GM12878 (cell line): ENCODE results near the gene STXBP3. TPM values are rescaled to one million over a fixed set of nuclear protein-coding genes. Genes with fewer than 3 reads are reported as not detected.

Experiments used
- ATAC-seq: fragments of 200-7000 bp; cut with Tn5 transposase; 3 replicates; pipeline ENCODE4 v1.9.1; 2020; ENCODE audit warnings: mild to moderate bottlenecking, moderate library complexity
- BruUV-seq: library from RNA; stranded (reverse); fragments of 400-500 nt; replicated peaks from 2 replicates; lab custom pipeline; 2021; lab: Mats Ljungman, UMichigan
- CTCF ChIA-PET: fragments of 300-600 bp; sonication (Branson Sonifier 250); formaldehyde crosslinking; extraction: SDS; loops from one replicate; lab custom pipeline; 2021; ENCODE audit warnings: inconsistent platforms; lab: Yijun Ruan, JAX
- POLR2A ChIA-PET: fragments of 350-600 bp; formaldehyde crosslinking; extraction: SDS; loops from one replicate; lab custom pipeline; 2021; ENCODE audit warnings: inconsistent platforms; lab: Charles Lee
- RAD21 ChIA-PET: fragments of 300-600 bp; sonication (Branson Sonifier 250); formaldehyde crosslinking; loops from one replicate; lab custom pipeline; 2023; ENCODE audit warnings: antibody characterized with exemption; ENCODE audit not compliant: unreplicated experiment; lab: Charles Lee
- SMC1A ChIA-PET: fragments of 300-600 bp; sonication (Branson Sonifier 250); formaldehyde crosslinking; loops from one replicate; lab custom pipeline; 2023; ENCODE audit not compliant: unreplicated experiment, uncharacterized antibody; lab: Charles Lee
- DNase-seq: peaks from one replicate; pipeline ENCODE4 v3.0.0-alpha.2; 2011; ENCODE audit warnings: low read depth, low spot score
- FAIRE-seq: peaks from 3 replicates; lab custom pipeline; 2011; peaks lifted over from hg19 to GRCh38; lab: Jason Lieb, UNC
- H2AFZ ChIP-seq: 2 replicates; pipeline ENCODE4 v1.6.0; 2011; ENCODE audit warnings: low read depth, low read length, control low read depth; ENCODE audit not compliant: control insufficient read depth
- H3K27ac ChIP-seq: 2 replicates; pipeline ENCODE4 v1.5.1; 2011; ENCODE audit warnings: control low read depth; ENCODE audit not compliant: control insufficient read depth, insufficient read depth
- H3K27me3 ChIP-seq, 2 experiments: replicated peaks in 1 of 2; 2 replicates each; pipeline versions ENCODE4 v1.6.0 to v1.6.1; 2011; ENCODE audit warnings: low read length in 1 of 2; ENCODE audit not compliant: control insufficient read depth in 2 of 2, insufficient read depth in 2 of 2
- H3K36me3 ChIP-seq, 2 experiments: 2 replicates each; pipeline ENCODE4 v1.5.1; 2011; ENCODE audit warnings: low read length in 1 of 2; ENCODE audit not compliant: control insufficient read depth in 2 of 2, insufficient read depth in 2 of 2
- H3K4me1 ChIP-seq: 2 replicates; pipeline ENCODE4 v1.6.1; 2011; ENCODE audit warnings: mild to moderate bottlenecking, low read length, moderate library complexity, mixed read lengths; ENCODE audit not compliant: control insufficient read depth, insufficient read depth
- H3K4me2 ChIP-seq: 2 replicates; pipeline ENCODE4 v1.6.0; 2011; ENCODE audit warnings: control low read depth; ENCODE audit not compliant: control insufficient read depth, insufficient read depth
- H3K4me3 ChIP-seq: fragments of 200-600 bp; sonication (generic); 2 replicates; pipeline ENCODE4 v1.5.1; 2016
- H3K79me2 ChIP-seq: 2 replicates; pipeline ENCODE4 v1.6.0; 2011; ENCODE audit warnings: low read length; ENCODE audit not compliant: control insufficient read depth, insufficient read depth
- H3K9ac ChIP-seq: 2 replicates; pipeline ENCODE4 v1.8.0; 2011; ENCODE audit warnings: low read length, control low read depth, mixed read lengths; ENCODE audit not compliant: control insufficient read depth, insufficient read depth
- H3K9me3 ChIP-seq: replicated peaks from 3 replicates; pipeline ENCODE4 v1.5.1; 2011; ENCODE audit warnings: mild to moderate bottlenecking, low read length; ENCODE audit not compliant: control insufficient read depth, insufficient read depth
- H4K20me1 ChIP-seq: 2 replicates; pipeline ENCODE4 v1.6.0; 2011; ENCODE audit not compliant: control insufficient read depth, insufficient read depth
- DPF2 ChIP-seq: fragments of 450-650 bp; IDR thresholded peaks from 2 replicates; pipeline ENCODE4 v1.6.1; 2017; ENCODE audit warnings: mild to moderate bottlenecking
- IKZF1 ChIP-seq: fragments of 450-650 bp; conservative IDR thresholded peaks from 2 replicates; pipeline ENCODE4 v1.6.1; 2017; ENCODE audit warnings: antibody characterized with exemption, mild to moderate bottlenecking
- NFIC ChIP-seq: IDR thresholded peaks from 2 replicates; pipeline ENCODE4 v1.6.1; 2012; ENCODE audit warnings: low read depth, mild to moderate bottlenecking, inconsistent platforms, low read length, moderate library complexity
- PAX5 ChIP-seq: IDR thresholded peaks from 2 replicates; pipeline ENCODE4 v1.6.1; 2011; ENCODE audit warnings: low read depth, low read length, borderline replicate concordance
- POLR2A ChIP-seq: IDR thresholded peaks from 2 replicates; pipeline ENCODE4 v1.6.1; 2011; ENCODE audit warnings: low read depth, mild to moderate bottlenecking, low read length
- RFX5 ChIP-seq: IDR thresholded peaks from 2 replicates; pipeline ENCODE4 v1.6.1; 2011; ENCODE audit warnings: low read depth, low read length, improper control_type of control experiment
- SMAD5 ChIP-seq: IDR thresholded peaks from 2 replicates; pipeline ENCODE4 v1.6.1; 2016; ENCODE audit warnings: antibody characterized with exemption, low read depth
- TCF12 ChIP-seq: IDR thresholded peaks from 2 replicates; pipeline ENCODE4 v1.6.1; 2011; ENCODE audit warnings: low read depth, mild to moderate bottlenecking, low read length
- YBX1 ChIP-seq: fragments of 450-650 bp; IDR thresholded peaks from 2 replicates; pipeline ENCODE4 v1.6.1; 2016; ENCODE audit warnings: antibody characterized with exemption
- WGBS: methylation state at CpG from one replicate; pipeline ENCODE4 v1.1.6; 2016; ENCODE audit warnings: low lambda C conversion rate; ENCODE audit not compliant: insufficient replicate concordance, insufficient coverage; ENCODE audit errors: missing lambda C conversion rate; 5-methylcytosine and 5-hydroxymethylcytosine counted together
- in situ Hi-C: fragments of 300-500 bp; cut with MboI; formaldehyde crosslinking; loops from 9 replicates; pipeline ENCODE4 v1.14.3; 2018; ENCODE audit warnings: mixed read lengths
- intact Hi-C: fragments of 100-400 bp; cut with micrococcal nuclease; formaldehyde crosslinking; loops from one replicate; pipeline ENCODE4 v1.14.2; 2022; ENCODE audit not compliant: unreplicated experiment
- polyA plus RNA-seq, 11 experiments: library from polyadenylated mRNA; depleted of rRNA in 4 of 11; unstranded in 6 of 11; stranded (reverse) in 5 of 11; fragments of >200 nt; fragmentation: Nextera tagmentation in 4 of 11; fragmentation: Illumina TruSeq in 1 of 11; extraction: Ambion mirVana in 4 of 11; extraction: Trizol in 1 of 11; gene quantifications; 1 replicate in 1 of 11; 2 replicates in 10 of 11; pipeline versions ENCODE4 v1.2.1 to v1.2.3, GENCODE V29; 2011 to 2016; ENCODE audit warnings: inconsistent platforms in 2 of 11, missing spikeins in 2 of 11, low read depth in 1 of 11
- total RNA-seq, 4 experiments: library from RNA; depleted of rRNA in 3 of 4; stranded (reverse); fragments of >200 nt in 3 of 4; fragmentation: Illumina TruSeq in 1 of 4; extraction: Trizol in 1 of 4; gene quantifications; 2 replicates each; pipeline versions ENCODE4 v1.2.1 to v1.2.3, GENCODE V29; 2013 to 2021

The STXBP3 gene
- total and polyA plus RNA-seq, 10 of the 15 experiments (the other 5 are each of a cell fraction or from before 2014, with no cell fraction given), result 19.6 to 35.1 (median 27.3) TPM

DNA sequence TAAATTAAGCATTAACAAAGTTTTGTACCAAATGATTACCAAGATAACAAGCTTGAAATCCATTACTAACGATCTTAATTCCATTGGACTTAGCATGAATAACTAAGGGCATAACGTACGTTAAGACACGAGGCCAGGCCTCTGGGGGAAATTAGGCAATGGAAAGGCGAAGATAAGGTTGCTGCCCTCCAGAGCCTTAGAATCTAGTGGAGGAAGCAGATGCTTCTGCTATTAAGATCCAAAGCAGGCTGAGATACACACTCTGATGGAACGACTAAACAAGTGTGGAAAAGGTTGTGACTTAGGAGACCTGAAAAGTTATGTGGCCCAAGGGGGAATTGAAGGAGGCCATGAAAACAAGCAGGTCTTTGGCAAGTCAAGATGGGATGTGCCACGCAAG, 104.5 kb downstream of the STXBP3 start:
- no peak for ATAC-seq
- no peaks in the 10 kb centered on the region for H3K79me2 ChIP-seq
- TF ChIP-seq YBX1 (no peak), PAX5 (no peak), RFX5 (no peak), IKZF1 (no peak), POLR2A (no peak), NFIC (no peak)
- no peak overlapping the region for H3K4me3 ChIP-seq
- no peak for FAIRE-seq
- no peaks in the 10 kb centered on the region for H3K9me3 ChIP-seq
- RAD21 ChIA-PET, result no interaction called here
- H3K4me1 ChIP-seq, result no peaks in the 10 kb centered on the region
- POLR2A ChIA-PET, result no interaction called here
- WGBS, result 70% methylated on average over 7 of the region's 7 CpGs
- CTCF ChIA-PET, result interaction anchor here (1.2 to 2.4 kb wide), 4 partner anchors 19 to 48 kb away, joined by 3 to 10 read pairs (median 4); no protein-coding TSS in a partner anchor
- intact Hi-C loops (no loop called here), in situ Hi-C loops (no loop called here)
- no peaks in the 10 kb centered on the region; a peak in 2 of 4 replicates for H3K27me3 ChIP-seq
- H2AFZ ChIP-seq, result no peak overlapping the region
- no peak overlapping the region for H3K9ac ChIP-seq
- no peaks in the 10 kb centered on the region for H3K36me3 ChIP-seq
- BruUV-seq, result no TSS peak
- no peak for DNase-seq
- H3K27ac ChIP-seq, result no peak overlapping the region
- SMC1A ChIA-PET, result interaction anchor here (1.3 to 1.9 kb wide), 2 partner anchors 11 kb away, joined by 4 to 5 read pairs; no protein-coding TSS in a partner anchor
- no peak overlapping the region for H3K4me2 ChIP-seq
- H4K20me1 ChIP-seq, result no peaks in the 10 kb centered on the region

DNA sequence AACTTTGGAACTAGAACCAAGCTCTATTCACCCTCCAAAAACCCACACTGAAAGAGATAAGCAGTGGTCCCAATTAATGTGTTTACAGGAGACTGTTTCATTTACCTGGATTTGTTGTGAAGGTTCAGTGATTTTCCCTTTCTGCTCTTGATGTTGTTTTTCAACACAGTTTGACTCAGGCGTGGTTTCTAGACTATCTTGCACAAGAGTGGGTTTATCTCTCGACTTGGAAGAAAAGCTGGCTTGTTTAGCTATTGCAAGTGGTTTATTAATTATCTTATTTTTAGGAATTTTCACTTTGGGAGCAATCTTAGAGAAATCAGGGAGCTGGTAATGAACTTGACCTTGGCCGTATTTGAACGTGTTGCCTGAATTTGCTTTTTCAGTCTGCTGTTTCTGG, 105.1 kb downstream of the STXBP3 start:
- Histone ChIP-seq H3K9ac (no peak overlapping the region), H3K27me3 (no peaks in the 10 kb centered on the region; a peak in 2 of 4 replicates), H3K27ac (no peak overlapping the region), H3K36me3 (no peaks in the 10 kb centered on the region), H3K4me3 (no peak overlapping the region), H3K79me2 (no peaks in the 10 kb centered on the region), H3K4me1 (no peaks in the 10 kb centered on the region), H4K20me1 (no peaks in the 10 kb centered on the region), H3K4me2 (no peak overlapping the region), H3K9me3 (no peaks in the 10 kb centered on the region), H2AFZ (no peak overlapping the region)
- 53% methylated on average over 4 of the region's 4 CpGs for WGBS
- no peak for ATAC-seq
- intact Hi-C loops (no loop called here), in situ Hi-C loops (no loop called here)
- POLR2A ChIA-PET, result no interaction called here
- CTCF ChIA-PET, result interaction anchor here (1.0 to 2.4 kb wide), 5 partner anchors 11 to 48 kb away, joined by 3 to 10 read pairs (median 4); no protein-coding TSS in a partner anchor
- RAD21 ChIA-PET, result no interaction called here
- TF ChIP-seq TCF12 (no peak), SMAD5 (no peak), DPF2 (no peak)
- no peak for FAIRE-seq
- no peak for DNase-seq
- no TSS peak for BruUV-seq
- SMC1A ChIA-PET, result interaction anchor here (1.1 to 1.9 kb wide), 3 partner anchors 10 to 12 kb away, joined by 4 to 5 read pairs (median 4); no protein-coding TSS in a partner anchor
